IMR-90 (cell line): ENCODE data around the gene TCF12.

Experiments
- CEBPB ChIP-seq: IDR thresholded peaks from 2 replicates; pipeline ENCODE4 v1.6.1; 2012; ENCODE audit warnings: low read depth, low read length, improper control_type of control experiment
- CTCF ChIP-seq: conservative IDR thresholded peaks from 2 replicates; pipeline ENCODE4 v1.5.1; 2012; ENCODE audit warnings: mild to moderate bottlenecking, low read depth, low read length, improper control_type of control experiment
- FOS ChIP-seq: fragments of 150-350 bp; IDR thresholded peaks from 2 replicates; pipeline ENCODE4 v1.6.1; 2016; ENCODE audit warnings: low read depth, low read length
- MAFK ChIP-seq: IDR thresholded peaks from 2 replicates; pipeline ENCODE4 v1.6.1; 2012; ENCODE audit warnings: low read depth, low read length, improper control_type of control experiment
- MXI1 ChIP-seq: IDR thresholded peaks from 2 replicates; pipeline ENCODE4 v1.6.1; 2012; ENCODE audit warnings: low read depth, mild to moderate bottlenecking, low read length, moderate library complexity, borderline replicate concordance
- POLR2A ChIP-seq: IDR thresholded peaks from 2 replicates; pipeline ENCODE4 v1.6.1; 2012; ENCODE audit warnings: mild to moderate bottlenecking, low read depth, low read length
- RAD21 ChIP-seq: IDR thresholded peaks from 2 replicates; pipeline ENCODE4 v1.6.1; 2012; ENCODE audit warnings: low read length, improper control_type of control experiment
- RFX5 ChIP-seq: IDR thresholded peaks from 2 replicates; pipeline ENCODE4 v1.8.0; 2012; ENCODE audit warnings: low read depth, mild to moderate bottlenecking, low read length, moderate library complexity
- SMC3 ChIP-seq: fragments of 150-350 bp; IDR thresholded peaks from 2 replicates; pipeline ENCODE4 v1.6.1; 2016; ENCODE audit warnings: low read depth, mild to moderate bottlenecking, antibody characterized with exemption, low read length, moderate library complexity

- TF ChIP-seq MXI1, result no peak
- no peak for TF ChIP-seq CTCF
- TF ChIP-seq POLR2A, result no peak
- TF ChIP-seq SMC3, result no peak
- TF ChIP-seq RAD21, result no peak
- no peak for TF ChIP-seq FOS
- TF ChIP-seq CEBPB, result no peak
- TF ChIP-seq RFX5, result no peak
- no peak for TF ChIP-seq MAFK
Observed at GRCh38 chr15:57224664-57225063, 306.2 kb downstream of the TCF12 start.
